SK-N-MC (cell line): ENCODE measurements around the gene APH1B.

Source experiments
- DNase-seq: peaks from one replicate; pipeline ENCODE4 v3.0.0-alpha.2; 2011; ENCODE audit warnings: low read depth, low spot score
- H3K27ac ChIP-seq: fragments of 200-600 bp; sonication (generic); 2 replicates; pipeline ENCODE4 v1.5.1; 2016; ENCODE audit warnings: mixed run types
- H3K36me3 ChIP-seq: fragments of 200-600 bp; sonication (generic); 2 replicates; pipeline ENCODE4 v1.6.1; 2017; ENCODE audit warnings: antibody characterized with exemption, low read length, mixed read lengths; ENCODE audit not compliant: insufficient read depth
- H3K4me3 ChIP-seq: fragments of 200-600 bp; sonication (generic); 2 replicates; pipeline ENCODE4 v1.5.1; 2016
- H3K9ac ChIP-seq: fragments of 200-600 bp; sonication (generic); 2 replicates; pipeline ENCODE4 v1.8.0; 2017; ENCODE audit warnings: mixed run types, mixed read lengths; ENCODE audit not compliant: insufficient read length
- H3K9me3 ChIP-seq: fragments of 200-600 bp; sonication (generic); 2 replicates; pipeline ENCODE4 v1.6.1; 2017; ENCODE audit warnings: low read depth, mild to moderate bottlenecking, antibody characterized with exemption, low read length, moderate library complexity, mixed read lengths
- EZH2 ChIP-seq: fragments of 200-600 bp; sonication (generic); IDR thresholded peaks from one replicate; pipeline ENCODE4 v1.6.1; 2017; ENCODE audit warnings: antibody characterized with exemption
- FOXP2 ChIP-seq: optimal IDR thresholded peaks from 2 replicates; pipeline ENCODE3; 2011; ENCODE audit warnings: mild to moderate bottlenecking, moderate library complexity; ENCODE audit not compliant: insufficient read depth; ENCODE audit errors: extremely low read length, control extremely low read depth
- POLR2AphosphoS5 ChIP-seq: IDR thresholded peaks from 2 replicates; pipeline ENCODE4 v1.6.1; 2012; ENCODE audit warnings: mild to moderate bottlenecking, low read depth, low read length, borderline replicate concordance

Gene APH1B

GRCh38 chr15:63277038-63277892, at the start of gene APH1B:
Gene APH1B, plus strand, starts transcription at chr15:63277605. Its CDS starts 19 bp downstream, at chr15:63277624.
- peak; percentile 79; the same call in 1 of the 2 replicates for TF ChIP-seq POLR2AphosphoS5
- no peak for TF ChIP-seq EZH2
- TF ChIP-seq FOXP2: no peak
- peak within 1 kb of the TSS; percentile 69 for H3K9ac ChIP-seq
- no peaks in the 10 kb centered on the region for H3K9me3 ChIP-seq
- peak within 1 kb of the TSS; percentile 77 for H3K4me3 ChIP-seq
- peak within 1 kb of the TSS; percentile 56 for H3K27ac ChIP-seq
- DNase-seq: no peak
- H3K36me3 ChIP-seq: no peaks in the 10 kb centered on the region

- Histone ChIP-seq H3K27ac (no peak overlapping the region), H3K4me3 (no peak overlapping the region), H3K9me3 (no peaks in the 10 kb centered on the region), H3K36me3 (no peaks in the 10 kb centered on the region), H3K9ac (no peak overlapping the region)
- TF ChIP-seq EZH2 (no peak), FOXP2 (no peak), POLR2AphosphoS5 (no peak)
- DNase-seq: no peak
These were observed 49.7 kb upstream of the APH1B start for GRCh38 chr15:63227689-63228088.

DNA sequence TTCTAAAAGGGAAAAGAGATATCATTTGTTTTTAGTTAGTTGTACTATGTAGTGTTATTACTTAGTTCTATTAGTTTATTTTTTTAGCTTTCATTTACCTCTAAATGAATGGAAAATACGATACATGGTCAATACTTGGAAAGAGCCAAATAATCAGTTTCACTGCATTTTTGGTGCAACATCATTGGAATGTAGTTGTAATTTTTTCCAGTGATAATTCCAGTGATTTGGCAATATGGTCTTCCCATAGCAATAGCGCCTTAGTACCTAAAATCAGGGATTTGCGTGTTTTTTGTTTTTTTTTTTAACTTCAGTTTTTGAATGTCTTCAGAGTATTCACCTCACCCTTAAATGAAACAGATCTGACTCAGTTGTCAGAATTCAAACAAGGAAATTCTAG, 46.2 kb upstream of the APH1B start:
- Histone ChIP-seq H3K4me3 (no peak overlapping the region), H3K36me3 (no peaks in the 10 kb centered on the region), H3K27ac (no peak overlapping the region), H3K9ac (no peak overlapping the region), H3K9me3 (no peaks in the 10 kb centered on the region)
- no peak for DNase-seq
- TF ChIP-seq EZH2 (no peak), FOXP2 (no peak), POLR2AphosphoS5 (no peak)

DNA sequence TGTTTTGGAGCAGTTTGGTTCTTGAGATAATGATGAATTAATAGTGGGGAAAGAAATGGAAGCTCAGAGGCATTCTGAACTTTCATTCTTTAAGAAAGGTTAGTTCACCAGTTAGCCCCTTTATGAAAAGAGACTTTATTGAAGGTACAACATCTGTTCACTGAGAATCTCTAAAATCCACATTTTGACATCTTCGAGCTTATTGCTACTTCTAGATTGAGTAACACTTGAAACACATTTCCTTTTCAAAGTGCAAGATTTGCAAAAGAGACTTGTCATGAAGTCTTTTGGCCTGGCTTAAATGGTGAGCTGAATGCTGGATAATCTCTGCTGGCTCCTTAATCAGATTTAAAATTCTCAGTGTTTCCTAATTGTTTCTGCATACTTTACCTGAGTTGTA, 45.7 kb upstream of the APH1B start:
- Histone ChIP-seq H3K4me3 (no peak overlapping the region), H3K9me3 (no peaks in the 10 kb centered on the region), H3K36me3 (no peaks in the 10 kb centered on the region), H3K9ac (no peak overlapping the region), H3K27ac (no peak overlapping the region)
- no peak for DNase-seq
- TF ChIP-seq FOXP2: no peak
- no peak for TF ChIP-seq EZH2
- TF ChIP-seq POLR2AphosphoS5: no peak

DNA sequence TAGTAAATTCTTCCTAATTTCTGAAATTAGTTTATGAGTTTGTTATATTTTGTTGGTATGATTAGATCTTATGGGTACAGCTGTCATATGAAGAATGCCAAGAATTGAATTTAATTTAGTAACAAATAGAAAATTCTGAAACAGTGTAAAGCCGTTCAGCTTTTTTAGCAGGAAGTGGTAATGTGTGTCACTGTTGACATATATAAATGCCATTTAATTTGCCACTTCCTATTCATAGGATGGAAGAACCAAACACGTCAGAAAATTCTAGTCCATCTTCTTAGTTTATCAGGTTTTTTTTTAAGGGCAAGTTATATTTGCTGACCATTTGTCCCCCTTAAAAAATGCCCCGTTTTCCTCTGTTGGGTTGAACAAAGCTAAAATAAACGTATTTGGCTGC, 45.0 kb upstream of the APH1B start:
- Histone ChIP-seq H3K36me3 (no peaks in the 10 kb centered on the region), H3K9ac (peak overlapping the region; percentile 29), H3K4me3 (no peak overlapping the region), H3K27ac (no peak overlapping the region), H3K9me3 (no peaks in the 10 kb centered on the region)
- TF ChIP-seq EZH2: no peak
- TF ChIP-seq POLR2AphosphoS5: no peak
- TF ChIP-seq FOXP2: no peak
- DNase-seq: no peak

- no peak overlapping the region for H3K9ac ChIP-seq
- DNase-seq: no peak
- no peak overlapping the region for H3K27ac ChIP-seq
- TF ChIP-seq FOXP2 (no peak), EZH2 (no peak), POLR2AphosphoS5 (no peak)
- no peaks in the 10 kb centered on the region for H3K9me3 ChIP-seq
- H3K36me3 ChIP-seq: no peaks in the 10 kb centered on the region
- H3K4me3 ChIP-seq: no peak overlapping the region
These were observed 44.5 kb upstream of the APH1B start for GRCh38 chr15:63232943-63233342.

DNA sequence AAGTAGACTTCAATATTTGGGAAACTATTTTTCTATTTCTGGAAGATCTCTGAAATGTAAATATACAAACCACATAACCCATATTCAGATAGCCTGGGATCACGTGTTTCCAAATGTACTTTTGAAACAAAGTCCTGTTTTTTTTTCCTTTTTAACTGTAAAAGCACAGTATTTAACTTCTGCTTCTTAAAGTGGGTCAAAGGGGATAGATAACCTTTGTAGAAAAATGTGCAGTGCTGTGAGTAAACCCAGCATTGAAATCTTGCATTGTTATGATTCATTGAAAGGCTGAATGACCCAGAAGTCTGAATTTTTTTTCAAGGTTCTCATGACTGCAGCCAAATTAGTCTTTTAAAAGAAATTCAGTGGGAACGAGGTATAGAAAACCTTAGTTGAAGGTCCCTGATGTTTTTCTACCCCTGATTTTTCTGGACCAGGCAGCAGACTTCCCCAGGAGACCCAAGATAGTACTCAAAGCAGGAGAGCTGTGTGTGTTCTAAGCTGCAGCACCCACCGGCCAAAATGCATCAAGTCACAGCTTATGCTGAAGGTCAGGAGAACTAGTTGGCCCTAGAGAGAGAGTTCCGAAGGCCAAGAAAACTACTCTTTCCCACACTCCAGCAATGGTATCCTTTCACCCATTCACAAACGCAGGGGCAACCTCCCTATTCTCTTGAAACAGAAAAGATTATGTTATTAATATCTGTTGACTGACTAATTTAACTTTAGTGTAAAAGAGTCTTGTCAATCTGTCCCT, 43.6 kb upstream of the APH1B start:
- Histone ChIP-seq H3K9me3 (no peaks in the 10 kb centered on the region), H3K27ac (no peak overlapping the region), H3K36me3 (no peaks in the 10 kb centered on the region), H3K9ac (no peak overlapping the region), H3K4me3 (no peak overlapping the region)
- DNase-seq: no peak
- TF ChIP-seq FOXP2: no peak
- no peak for TF ChIP-seq POLR2AphosphoS5
- no peak for TF ChIP-seq EZH2

- no peak overlapping the region for H3K4me3 ChIP-seq
- H3K9me3 ChIP-seq: no peaks in the 10 kb centered on the region
- no peaks in the 10 kb centered on the region for H3K36me3 ChIP-seq
- H3K9ac ChIP-seq: no peak overlapping the region
- H3K27ac ChIP-seq: no peak overlapping the region
- no peak for DNase-seq
- TF ChIP-seq POLR2AphosphoS5 (no peak), EZH2 (no peak), FOXP2 (no peak)
These were observed 42.9 kb upstream of the APH1B start for GRCh38 chr15:63234451-63234870.
